NT2/D1 (cell line): ENCODE results near the gene GZF1.

Experiments
- SUZ12 ChIP-seq: IDR thresholded peaks from 2 replicates; pipeline ENCODE4 v1.6.1; 2011; ENCODE audit not compliant: insufficient read length, insufficient read depth; ENCODE audit errors: extremely low read depth
- YY1 ChIP-seq: IDR thresholded peaks from 2 replicates; pipeline ENCODE4 v1.6.1; 2011; ENCODE audit not compliant: insufficient read length, insufficient read depth
- ZNF274 ChIP-seq: IDR thresholded peaks from 2 replicates; pipeline ENCODE4 v1.6.1; 2011; ENCODE audit warnings: mild to moderate bottlenecking, low read depth, low read length

- TF ChIP-seq YY1 (no peak), ZNF274 (no peak), SUZ12 (no peak)
Measured at GRCh38 chr20:23413862-23414422, 52.0 kb downstream of the GZF1 start.
